GM20000 (cell line): Measurements from ENCODE around the gene ASB7.

Experiments used
- DNase-seq: peaks from one replicate; pipeline ENCODE4 v3.0.0; 2012; ENCODE audit warnings: low spot score
- CTCF ChIP-seq: IDR thresholded peaks from 2 replicates; pipeline ENCODE4 v1.5.1; 2012; ENCODE audit warnings: mild to moderate bottlenecking, control low read depth; ENCODE audit errors: extremely low read depth, missing control alignments

ASB7 gene

GRCh38 chr15:100631831-100632230 is 29.4 kb downstream of the ASB7 start:
- TF ChIP-seq CTCF, result no peak
- DNase-seq, result no peak

GRCh38 chr15:100633763-100634075 is 31.3 kb downstream of the ASB7 start:
- no peak for DNase-seq
- no peak for TF ChIP-seq CTCF

GRCh38 chr15:100635406-100636071 is 33.1 kb downstream of the ASB7 start:
- DNase-seq, result no peak
- TF ChIP-seq CTCF, result no peak

GRCh38 chr15:100638177-100638730 is 35.9 kb downstream of the ASB7 start:
- DNase-seq, result no peak
- TF ChIP-seq CTCF, result no peak

GRCh38 chr15:100642213-100642949 is 40.0 kb downstream of the ASB7 start:
- DNase-seq, result no peak
- no peak for TF ChIP-seq CTCF

GRCh38 chr15:100642950-100643338 is 40.6 kb downstream of the ASB7 start:
- TF ChIP-seq CTCF, result no peak
- no peak for DNase-seq

- no peak for TF ChIP-seq CTCF
- DNase-seq, result no peak
Observed at GRCh38 chr15:100645671-100646070, 43.3 kb downstream of the ASB7 start.
